H1 (cell line): ENCODE measurements around the gene SLC18A3. TPM values are rescaled to one million over a fixed set of nuclear protein-coding genes. Genes with fewer than 3 reads are reported as not detected.

Experiments
- CTCF ChIA-PET: fragments of 300-600 bp; sonication (Branson Sonifier 250); formaldehyde crosslinking; loops from one replicate; lab custom pipeline; 2021; ENCODE audit not compliant: partially characterized antibody; lab: Charles Lee
- POLR2A ChIA-PET: fragments of 300-600 bp; sonication (Branson Sonifier 250); formaldehyde crosslinking; loops from one replicate; lab custom pipeline; 2021; ENCODE audit warnings: inconsistent platforms; ENCODE audit not compliant: partially characterized antibody; lab: Charles Lee
- DNase-seq, 2 experiments: peaks; one replicate each; pipeline versions ENCODE4 v3.0.0 to v3.0.0-alpha.2; 2010 to 2022; ENCODE audit warnings: low spot score in 2 of 2, low read depth in 1 of 2, mixed read lengths in 1 of 2
- FAIRE-seq: peaks from 2 replicates; lab custom pipeline; 2011; peaks lifted over from hg19 to GRCh38; lab: Jason Lieb, UNC
- H2AFZ ChIP-seq: 2 replicates; pipeline ENCODE4 v1.8.1; 2012; ENCODE audit warnings: low read length, inconsistent platforms
- H2AK5ac ChIP-seq: 2 replicates; pipeline ENCODE4 v1.6.1; 2013; ENCODE audit warnings: low read depth, low read length
- H2BK120ac ChIP-seq: replicated peaks from 2 replicates; pipeline ENCODE3; 2013; ENCODE audit warnings: low read depth, low read length, inconsistent platforms
- H2BK12ac ChIP-seq: 2 replicates; pipeline ENCODE4 v1.6.1; 2013; ENCODE audit warnings: low read depth, low read length
- H2BK15ac ChIP-seq: 2 replicates; pipeline ENCODE4 v1.6.1; 2013; ENCODE audit warnings: low read length
- H2BK20ac ChIP-seq: 2 replicates; pipeline ENCODE4 v1.6.1; 2013; ENCODE audit warnings: low read length
- H2BK5ac ChIP-seq: 2 replicates; pipeline ENCODE4 v1.6.1; 2013; ENCODE audit warnings: low read depth, low read length
- H3K14ac ChIP-seq: 2 replicates; pipeline ENCODE4 v1.6.1; 2013; ENCODE audit warnings: inconsistent platforms; ENCODE audit not compliant: insufficient read length
- H3K18ac ChIP-seq: 2 replicates; pipeline ENCODE4 v1.6.1; 2013; ENCODE audit warnings: low read length; ENCODE audit errors: extremely low read depth
- H3K23ac ChIP-seq: 2 replicates; pipeline ENCODE4 v1.6.1; 2013; ENCODE audit warnings: inconsistent platforms; ENCODE audit not compliant: insufficient read length
- H3K23me2 ChIP-seq: 2 replicates; pipeline ENCODE4 v1.6.1; 2013; ENCODE audit warnings: low read depth, low read length
- H3K27ac ChIP-seq: 2 replicates; pipeline ENCODE4 v1.6.1; 2011; ENCODE audit warnings: low read depth, low read length, inconsistent platforms
- H3K27me3 ChIP-seq, 4 experiments: replicated peaks in 1 of 4; 1 replicate in 1 of 4; 2 replicates in 3 of 4; pipeline versions ENCODE4 v1.6.1 to v1.8.1; 2011 to 2013; ENCODE audit warnings: low read length in 3 of 4, mild to moderate bottlenecking in 3 of 4, inconsistent platforms in 2 of 4, mixed read lengths in 2 of 4, moderate library complexity in 1 of 4; ENCODE audit not compliant: control insufficient read depth in 3 of 4, insufficient read depth in 3 of 4; ENCODE audit errors: extremely low read depth in 1 of 4
- H3K36me3 ChIP-seq, 4 experiments: 2 replicates each; pipeline versions ENCODE4 v1.6.1 to v1.8.1; 2011 to 2013; ENCODE audit warnings: mild to moderate bottlenecking in 4 of 4, low read length in 3 of 4, moderate library complexity in 2 of 4, control low read depth in 1 of 4, inconsistent platforms in 1 of 4; ENCODE audit not compliant: insufficient read depth in 4 of 4, control insufficient read depth in 2 of 4
- H3K4ac ChIP-seq: replicated peaks from 2 replicates; pipeline ENCODE3; 2013; ENCODE audit warnings: low read length, low read depth, mixed read lengths, inconsistent platforms; ENCODE audit not compliant: insufficient read length
- H3K4me1 ChIP-seq, 4 experiments: replicated peaks in 1 of 4; 1 replicate in 1 of 4; 2 replicates in 3 of 4; pipeline versions ENCODE4 v1.6.1 to v1.8.1; 2011 to 2013; ENCODE audit warnings: low read length in 3 of 4, inconsistent platforms in 2 of 4, mixed read lengths in 1 of 4; ENCODE audit not compliant: insufficient read depth in 4 of 4, control insufficient read depth in 3 of 4
- H3K4me2 ChIP-seq, 2 experiments: 2 replicates each; pipeline versions ENCODE4 v1.6.1 to v1.8.1; 2011 to 2013; ENCODE audit warnings: low read depth in 2 of 2, low read length in 2 of 2, control low read depth in 1 of 2, inconsistent platforms in 1 of 2, mild to moderate bottlenecking in 1 of 2; ENCODE audit not compliant: insufficient read depth in 1 of 2
- H3K4me3 ChIP-seq, 4 experiments: fragments of 200-600, 300-600 bp in 1 of 4; sonication (generic), shearing (Covaris generic), sonication (Bioruptor Twin) in 1 of 4; 2 replicates each; pipeline versions ENCODE4 v1.5.1 to v1.8.1; 2011 to 2016; ENCODE audit warnings: low read length in 4 of 4, low read depth in 3 of 4, control low read depth in 2 of 4, inconsistent platforms in 2 of 4, mild to moderate bottlenecking in 2 of 4, mixed read lengths in 1 of 4, moderate library complexity in 1 of 4; ENCODE audit not compliant: insufficient read depth in 2 of 4; ENCODE audit errors: extremely low read depth in 1 of 4
- H3K56ac ChIP-seq: replicated peaks from 2 replicates; pipeline ENCODE3; 2013; ENCODE audit warnings: low read depth, mild to moderate bottlenecking, mixed read lengths, low read length, inconsistent platforms; ENCODE audit not compliant: insufficient read length
- H3K79me1 ChIP-seq: 2 replicates; pipeline ENCODE4 v1.6.1; 2013; ENCODE audit warnings: low read depth, low read length, control low read depth
- H3K79me2 ChIP-seq, 2 experiments: 2 replicates each; pipeline versions ENCODE4 v1.6.1 to v1.8.1; 2012 to 2013; ENCODE audit warnings: low read length in 2 of 2, mild to moderate bottlenecking in 2 of 2, inconsistent platforms in 1 of 2; ENCODE audit not compliant: insufficient read depth in 2 of 2, control insufficient read depth in 1 of 2
- H3K9ac ChIP-seq, 4 experiments: replicated peaks in 1 of 4; 1 replicate in 1 of 4; 2 replicates in 3 of 4; pipeline versions ENCODE4 v1.6.1 to v1.8.1; 2011 to 2013; ENCODE audit warnings: low read depth in 3 of 4, low read length in 3 of 4, control low read depth in 2 of 4, mild to moderate bottlenecking in 2 of 4, moderate library complexity in 2 of 4, inconsistent platforms in 1 of 4; ENCODE audit errors: extremely low read depth in 1 of 4
- H3K9me3 ChIP-seq, 2 experiments: 2 replicates each; pipeline versions ENCODE4 v1.6.1 to v1.8.1; 2012 to 2013; ENCODE audit warnings: mild to moderate bottlenecking in 2 of 2, moderate library complexity in 2 of 2, control low read depth in 1 of 2, inconsistent platforms in 1 of 2, low read depth in 1 of 2, low read length in 1 of 2, mixed read lengths in 1 of 2; ENCODE audit not compliant: insufficient read depth in 2 of 2
- H4K20me1 ChIP-seq, 2 experiments: replicated peaks in 1 of 2; 2 replicates each; pipeline versions ENCODE3 to v1.8.1; 2011 to 2013; ENCODE audit warnings: inconsistent platforms in 2 of 2, low read length in 2 of 2, mild to moderate bottlenecking in 1 of 2; ENCODE audit not compliant: insufficient read depth in 2 of 2, control insufficient read depth in 1 of 2
- H4K5ac ChIP-seq: 2 replicates; pipeline ENCODE4 v1.6.1; 2013; ENCODE audit warnings: low read length, low read depth, mixed read lengths, inconsistent platforms; ENCODE audit not compliant: insufficient read length
- H4K8ac ChIP-seq: 2 replicates; pipeline ENCODE4 v1.8.0; 2013; ENCODE audit warnings: mild to moderate bottlenecking, moderate library complexity, low read length, inconsistent platforms; ENCODE audit not compliant: insufficient read depth; ENCODE audit errors: extremely low read depth
- H4K91ac ChIP-seq: replicated peaks from 2 replicates; pipeline ENCODE3; 2013; ENCODE audit warnings: low read length, mixed read lengths, inconsistent platforms; ENCODE audit not compliant: insufficient read length
- TCF12 ChIP-seq: IDR thresholded peaks from 2 replicates; pipeline ENCODE4 v1.6.1; 2011; ENCODE audit warnings: low read depth, mild to moderate bottlenecking, low read length
- WGBS, 2 experiments: shearing (Covaris generic) in 1 of 2; methylation state at CpG; one replicate each; pipeline versions ENCODE4 v1.1.6 to v1.1.7; 2013 to 2015; ENCODE audit warnings: low lambda C conversion rate in 2 of 2, mixed read lengths in 2 of 2, inconsistent platforms in 1 of 2, low coverage in 1 of 2, missing lambda C conversion rate in 1 of 2; ENCODE audit not compliant: insufficient replicate concordance in 2 of 2, insufficient coverage in 1 of 2, insufficient read length in 1 of 2; ENCODE audit errors: extremely low coverage in 1 of 2, missing lambda C conversion rate in 1 of 2; 5-methylcytosine and 5-hydroxymethylcytosine counted together
- polyA plus RNA-seq, 7 experiments: library from polyadenylated mRNA; depleted of rRNA in 3 of 7; stranded (reverse) in 5 of 7; unstranded in 2 of 7; fragments of >200 nt in 5 of 7; fragments of 200-250 nt in 2 of 7; gene quantifications; 1 replicate in 5 of 7; 2 replicates in 1 of 7; 4 replicates in 1 of 7; pipeline versions ENCODE4 v1.2.1 to v1.2.3, GENCODE V29; 2011 to 2013; ENCODE audit warnings: missing spikeins in 2 of 7, mixed read lengths in 2 of 7
- total RNA-seq: library from RNA; stranded (reverse); fragmentation: NEBNext Ultra II Directional; extraction: Animal tissue kit (Norgen Biotek cat#: 25700); gene quantifications from 2 replicates; pipeline ENCODE4 v1.2.1, GENCODE V29; 2021

SLC18A3 gene
- total and polyA plus RNA-seq, 2 of the 8 experiments (the other 6 are each of a cell fraction or from before 2014, with no cell fraction given): 0.17 TPM; not detected in 1

- Histone ChIP-seq H2AFZ (no peak overlapping the region), H2BK5ac (no peak overlapping the region), H4K8ac (no peak overlapping the region), H3K18ac (no peak overlapping the region), H3K14ac (no peak overlapping the region), H3K27ac (no peak overlapping the region), H3K79me1 (no peaks in the 10 kb centered on the region), H3K4me1 (no peaks in the 10 kb centered on the region; a peak in 2 of 7 replicates), H3K4ac (no peak overlapping the region), H2BK12ac (no peak overlapping the region), H3K79me2 (no peaks in the 10 kb centered on the region), H3K4me3 (no peak overlapping the region), H3K36me3 (no peaks in the 10 kb centered on the region), H4K20me1 (peaks cover 0 to 2% of the 10 kb centered on the region in 2 experiments), H3K56ac (no peak overlapping the region), H3K9me3 (no peaks in the 10 kb centered on the region), H4K5ac (no peak overlapping the region), H3K9ac (no peak overlapping the region), H3K23ac (no peak overlapping the region), H2BK120ac (no peak overlapping the region), H3K27me3 (peaks cover 0 to 2% (median 1%) of the 10 kb centered on the region in 4 experiments; a peak in 3 of 7 replicates), H3K4me2 (no peak overlapping the region), H3K23me2 (peaks cover 4% of the 10 kb centered on the region; the same call in 1 of the 2 replicates), H2BK20ac (no peak overlapping the region), H4K91ac (no peak overlapping the region), H2AK5ac (no peak overlapping the region), H2BK15ac (no peak overlapping the region)
- FAIRE-seq (no peak), DNase-seq (no peak)
- ChIA-PET POLR2A (no interaction called here), CTCF (interaction anchor here (1.4 kb wide), 1 partner anchor 13 kb away, joined by 3 read pairs; no protein-coding TSS in a partner anchor)
- no peak for TF ChIP-seq TCF12
- 89% methylated on average over 9 of the region's 9 CpGs; no CpG with 5 or more reads in 1 of the 2 experiments for WGBS, 2 experiments
Observed at GRCh38 chr10:49629431-49629881, 19.3 kb downstream of the SLC18A3 start.
